HG03095 (cell line): ENCODE results near the gene ANGPTL2.

Experiments
- ATAC-seq: cut with Tn5 transposase; IDR thresholded peaks from one replicate; pipeline ENCODE4 v1.9.1; 2021; ENCODE audit warnings: moderate library complexity; ENCODE audit not compliant: unreplicated experiment

ANGPTL2 gene

GRCh38 chr9:127121628-127122175 lies 733 bp downstream of the ANGPTL2 start:
- no peak for ATAC-seq

DNA sequence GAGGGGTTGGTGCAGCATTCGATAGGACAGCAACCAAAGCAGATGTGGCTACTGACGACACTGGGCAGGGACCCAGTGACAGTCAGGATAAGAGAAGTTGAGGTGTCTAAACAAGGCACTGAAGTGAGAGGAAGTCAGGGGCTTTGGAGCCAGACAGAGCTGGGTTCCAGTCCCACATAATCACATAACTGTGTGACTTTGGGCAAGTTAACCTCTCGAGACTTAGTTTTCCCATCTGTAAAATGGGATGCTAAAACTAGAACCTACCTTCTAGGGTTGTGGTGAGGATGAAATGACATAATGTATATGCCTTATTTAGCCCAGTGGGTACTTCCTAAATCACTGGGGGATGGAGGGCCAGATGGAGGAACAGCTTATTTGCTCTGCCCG lies 3.1 kb downstream of the ANGPTL2 start:
- ATAC-seq: no peak

- no peak for ATAC-seq
These were observed 3.7 kb downstream of the ANGPTL2 start for GRCh38 chr9:127118597-127119319.

- ATAC-seq: no peak
These were observed 4.6 kb downstream of the ANGPTL2 start for GRCh38 chr9:127117801-127118200.

DNA sequence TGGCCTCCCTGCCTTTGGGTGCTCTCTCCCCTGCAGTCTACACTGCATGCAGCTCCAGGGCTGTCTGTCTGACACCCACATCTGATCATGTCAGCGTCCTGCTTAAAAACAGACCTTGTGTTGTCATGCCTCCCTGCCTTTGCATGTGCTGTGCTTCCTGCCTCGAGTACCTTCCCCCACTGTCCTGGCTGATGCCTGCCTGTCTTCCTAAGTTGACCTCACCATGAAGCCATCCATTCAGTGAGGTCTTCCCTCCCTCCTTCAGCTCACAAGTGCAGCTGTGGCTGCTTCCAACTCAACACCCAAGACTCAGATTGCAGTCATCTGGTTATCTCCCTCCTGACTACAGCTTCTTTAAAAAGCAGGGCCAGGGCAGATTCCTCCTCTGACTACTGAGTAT lies 5.5 kb downstream of the ANGPTL2 start:
- ATAC-seq: no peak

- no peak for ATAC-seq
These were observed 6.2 kb downstream of the ANGPTL2 start for GRCh38 chr9:127116088-127116726.

DNA sequence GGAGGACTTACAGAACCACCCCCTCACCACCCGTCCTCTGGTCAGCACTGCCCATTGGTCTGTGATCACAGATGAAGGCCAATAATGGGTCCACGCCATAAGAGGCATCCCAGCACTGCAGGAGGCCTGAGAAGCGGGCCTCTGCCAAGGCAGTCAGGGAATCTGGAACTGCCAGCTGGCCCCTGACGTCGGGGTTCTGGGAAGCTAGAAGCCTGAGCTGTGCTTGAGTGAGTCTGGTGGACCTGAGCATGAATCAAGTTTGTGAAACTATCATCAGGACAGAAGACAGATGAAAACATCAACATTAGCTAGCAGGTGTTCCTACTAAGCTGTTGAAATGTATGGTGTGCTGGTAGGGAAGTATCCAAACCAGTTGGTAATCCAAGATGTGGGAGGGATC lies 7.8 kb downstream of the ANGPTL2 start:
- ATAC-seq: no peak

DNA sequence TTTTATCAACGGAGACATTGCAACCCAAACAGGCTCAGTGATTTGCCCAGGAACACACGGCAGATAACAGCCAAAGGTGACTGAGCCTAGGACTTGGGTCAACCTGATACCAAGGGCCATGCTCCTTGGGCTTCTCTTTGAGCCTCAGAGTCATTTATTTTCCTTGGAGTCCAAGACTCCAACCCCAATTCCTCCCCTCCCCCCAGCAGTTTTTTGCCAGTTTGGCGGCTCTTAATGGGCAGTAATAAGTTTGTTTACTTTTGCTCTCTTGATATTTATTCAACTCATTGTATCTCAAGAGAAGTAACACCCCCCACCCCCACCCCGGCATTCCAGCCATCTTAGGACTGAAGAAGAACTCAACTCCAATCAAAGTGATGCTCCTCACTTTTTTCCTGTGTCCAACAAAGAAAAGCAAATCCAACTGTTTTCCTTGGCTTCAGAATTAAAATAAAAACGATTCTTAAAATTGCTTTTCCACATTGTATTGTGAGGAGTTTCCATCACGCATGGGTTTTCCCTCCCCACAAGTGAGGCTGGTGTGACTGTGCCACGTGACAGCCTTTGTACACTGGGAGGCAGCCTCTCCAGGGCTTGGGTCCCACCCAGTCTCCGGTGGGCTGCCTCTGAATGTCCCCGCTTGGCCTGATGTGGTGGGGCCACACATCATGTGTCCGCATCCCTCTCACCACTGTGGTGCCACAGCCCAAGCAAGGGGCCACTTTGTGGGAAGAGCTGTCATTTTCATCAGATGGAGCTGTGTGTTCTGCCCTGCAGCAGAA lies 9.1 kb downstream of the ANGPTL2 start:
- ATAC-seq: no peak

- no peak for ATAC-seq
These were observed 9.7 kb downstream of the ANGPTL2 start for GRCh38 chr9:127112735-127113161.

- ATAC-seq: no peak
These were observed 10.4 kb downstream of the ANGPTL2 start for GRCh38 chr9:127112056-127112455.

GRCh38 chr9:127109212-127109711 lies 13.2 kb downstream of the ANGPTL2 start:
- no peak for ATAC-seq

- ATAC-seq: no peak
These were observed 14.2 kb downstream of the ANGPTL2 start for GRCh38 chr9:127107929-127108876.

- ATAC-seq: no peak
These were observed 15.1 kb downstream of the ANGPTL2 start for GRCh38 chr9:127107171-127107928.

DNA sequence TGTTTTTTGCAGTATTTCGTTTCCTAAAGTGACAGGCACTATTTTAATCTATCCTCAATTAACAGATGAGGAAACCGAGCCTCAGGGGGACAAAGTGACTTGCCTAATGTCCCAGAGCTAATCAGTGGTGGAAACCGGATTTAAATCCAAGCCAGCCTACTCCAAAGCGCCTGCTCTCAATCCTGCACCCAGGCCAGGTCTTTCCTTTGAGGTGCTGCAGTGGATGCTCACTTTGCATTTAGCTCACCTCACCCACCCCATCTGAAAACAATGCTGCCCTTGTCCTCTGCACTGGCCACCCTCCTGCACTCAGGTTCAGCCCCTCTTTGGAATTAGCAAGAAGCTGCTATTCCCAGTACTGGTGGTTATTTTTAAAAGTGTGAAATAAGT lies 16.0 kb downstream of the ANGPTL2 start:
- no peak for ATAC-seq

DNA sequence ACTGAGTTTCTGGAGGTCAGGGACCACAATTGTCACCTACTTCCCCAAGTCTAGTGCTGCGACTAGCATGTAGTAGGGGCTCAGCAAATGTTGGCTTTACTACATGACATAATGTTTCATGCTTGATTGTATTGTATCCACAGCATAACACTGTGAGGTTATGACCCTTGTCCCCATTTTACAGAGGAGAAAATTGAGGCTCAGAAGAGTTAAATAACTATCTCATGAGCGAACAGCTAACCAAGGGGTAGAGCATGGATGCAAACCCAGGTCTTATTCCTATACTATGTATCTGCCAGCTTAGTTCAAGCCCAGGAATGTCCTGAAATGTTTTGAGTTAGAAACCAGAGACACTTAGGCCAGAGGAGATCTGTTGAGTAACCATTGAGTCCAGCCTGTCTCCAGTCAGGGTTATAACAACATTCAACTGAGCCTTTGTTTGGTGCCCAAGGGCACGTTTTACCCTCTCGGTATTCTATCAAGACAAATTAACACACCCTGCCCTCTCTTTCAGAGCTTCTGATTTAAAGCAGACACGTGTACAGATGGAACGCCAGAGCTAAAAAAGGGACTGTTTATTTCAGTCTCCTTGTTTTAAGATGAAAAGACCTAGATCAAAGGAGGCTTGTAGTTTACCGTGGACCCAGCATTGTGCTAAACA lies 16.5 kb downstream of the ANGPTL2 start:
- no peak for ATAC-seq

DNA sequence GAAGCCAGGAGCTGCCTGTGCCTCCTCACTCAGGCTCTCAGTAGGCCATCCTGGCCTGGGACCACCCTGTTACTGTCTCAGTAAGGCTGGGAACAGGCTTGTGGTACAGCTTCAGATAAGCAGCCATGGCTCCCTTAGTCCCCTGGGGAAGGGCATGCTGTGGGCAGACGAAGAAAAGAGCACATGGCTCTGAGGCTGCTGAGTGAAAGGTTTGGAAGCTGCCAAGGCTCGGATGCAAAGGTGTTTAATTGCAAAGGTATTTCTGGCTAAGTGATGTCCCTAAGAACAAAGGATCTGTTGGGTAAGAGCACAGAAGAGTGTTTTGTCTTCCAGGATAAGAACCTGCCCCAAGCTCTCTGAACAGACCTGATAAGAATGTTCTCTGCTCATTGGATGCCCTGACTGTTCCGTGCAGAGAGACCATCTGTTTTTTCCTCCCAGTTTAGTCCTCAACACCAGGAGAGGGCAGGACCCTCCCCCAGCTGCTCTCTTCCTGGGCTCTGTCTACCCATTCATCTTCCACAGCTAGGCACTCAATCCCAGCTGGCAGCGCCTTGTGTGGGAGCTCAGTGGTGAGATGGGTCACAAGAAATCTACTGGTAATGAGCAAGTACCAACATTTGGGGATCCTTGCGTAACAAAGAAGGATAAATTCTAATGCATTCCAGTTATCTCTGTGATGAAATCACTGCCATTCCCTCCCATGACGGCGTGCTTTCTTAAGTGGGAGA lies 17.7 kb downstream of the ANGPTL2 start:
- no peak for ATAC-seq

- ATAC-seq: no peak
These were observed 19.6 kb downstream of the ANGPTL2 start for GRCh38 chr9:127102788-127103187.

- ATAC-seq: no peak
These were observed 20.3 kb downstream of the ANGPTL2 start for GRCh38 chr9:127102176-127102575.
